Measurements from ENCODE around the gene FRAS1.
"Not testable (repeated sequence)": the region's sequence is repeated elsewhere in the genome, so short reads cannot be mapped to it uniquely, and the experiment has no call there.

FRAS1 gene

GRCh38 chr4:78167510-78167909 is 110.4 kb downstream of the FRAS1 start:
- DNase-seq (ENCODE audit: low spot score), result no peak

GRCh38 chr4:78168029-78168428 is 110.9 kb downstream of the FRAS1 start:
- DNase-seq (ENCODE audit: low spot score), result no peak

DNA sequence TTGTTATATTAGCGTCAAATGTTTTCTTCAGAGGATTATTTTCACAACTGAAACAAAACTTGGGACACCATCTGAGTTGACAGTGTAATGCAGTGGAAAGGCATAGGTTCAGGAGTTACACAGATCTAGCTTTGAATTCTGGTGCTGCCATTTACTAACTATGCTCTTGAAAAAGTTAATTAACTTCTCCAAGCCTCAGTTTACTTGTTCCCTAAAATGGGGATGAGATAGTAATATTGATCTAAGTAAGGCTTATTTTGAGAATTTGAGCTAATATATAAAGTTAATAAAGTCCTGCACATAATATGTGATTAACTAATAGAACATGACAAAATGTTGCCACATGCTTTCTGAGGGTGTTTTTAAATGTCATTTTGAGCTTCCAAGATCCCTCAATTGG is 112.6 kb downstream of the FRAS1 start:
- DNase-seq (ENCODE audit: low spot score), result no peak

DNA sequence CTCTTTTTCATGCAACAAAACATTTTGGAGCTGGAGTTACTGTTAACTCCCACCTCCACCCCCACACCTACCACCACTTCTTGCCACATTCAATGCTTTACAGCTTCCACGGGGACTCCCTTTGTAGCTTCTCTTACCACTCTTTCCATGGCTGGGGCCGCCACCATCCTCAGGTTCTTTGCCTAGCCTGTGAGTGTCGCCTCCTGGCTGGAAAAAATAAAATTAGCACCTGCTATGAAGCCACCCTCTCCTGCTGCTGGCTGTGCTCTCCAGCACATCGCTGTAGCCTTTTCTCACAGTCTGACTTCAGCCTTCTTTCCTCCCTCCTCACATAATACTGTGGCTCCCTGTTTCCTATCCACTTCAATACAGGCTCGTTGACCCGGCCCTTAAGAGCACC is 114.4 kb downstream of the FRAS1 start:
- no peak for DNase-seq (ENCODE audit: low spot score)

- DNase-seq (ENCODE audit: low spot score), result no peak
Observed at GRCh38 chr4:78174891-78175290, 117.8 kb downstream of the FRAS1 start.

GRCh38 chr4:78179196-78179595 is 122.1 kb downstream of the FRAS1 start:
- DNase-seq (ENCODE audit: low spot score), result no peak

- not testable (repeated sequence) for DNase-seq (ENCODE audit: low spot score)
Observed at GRCh38 chr4:78181681-78182234, 124.6 kb downstream of the FRAS1 start.

GRCh38 chr4:78184584-78184983 is 127.5 kb downstream of the FRAS1 start:
- DNase-seq (ENCODE audit: low spot score), result no peak

DNA sequence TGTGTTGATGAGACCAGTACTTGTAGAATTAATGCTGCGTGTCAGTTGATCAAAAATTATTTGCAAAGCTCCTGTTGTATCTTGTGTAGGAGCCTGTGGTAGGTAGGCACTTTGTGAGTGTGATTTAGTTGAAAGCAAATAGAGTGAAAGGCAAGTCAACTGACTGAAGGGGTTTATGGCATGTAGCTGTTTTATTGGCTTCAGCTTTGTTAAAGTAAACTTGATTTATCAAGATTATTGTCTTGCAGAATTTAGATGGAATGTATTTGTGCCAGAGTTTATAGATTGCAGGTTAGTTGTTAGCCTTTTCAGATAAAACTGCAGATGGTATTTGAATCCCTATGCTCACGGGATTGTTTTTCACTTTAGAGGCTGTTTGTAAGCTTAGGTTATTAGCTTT is 128.0 kb downstream of the FRAS1 start:
- no peak for DNase-seq (ENCODE audit: low spot score)

DNA sequence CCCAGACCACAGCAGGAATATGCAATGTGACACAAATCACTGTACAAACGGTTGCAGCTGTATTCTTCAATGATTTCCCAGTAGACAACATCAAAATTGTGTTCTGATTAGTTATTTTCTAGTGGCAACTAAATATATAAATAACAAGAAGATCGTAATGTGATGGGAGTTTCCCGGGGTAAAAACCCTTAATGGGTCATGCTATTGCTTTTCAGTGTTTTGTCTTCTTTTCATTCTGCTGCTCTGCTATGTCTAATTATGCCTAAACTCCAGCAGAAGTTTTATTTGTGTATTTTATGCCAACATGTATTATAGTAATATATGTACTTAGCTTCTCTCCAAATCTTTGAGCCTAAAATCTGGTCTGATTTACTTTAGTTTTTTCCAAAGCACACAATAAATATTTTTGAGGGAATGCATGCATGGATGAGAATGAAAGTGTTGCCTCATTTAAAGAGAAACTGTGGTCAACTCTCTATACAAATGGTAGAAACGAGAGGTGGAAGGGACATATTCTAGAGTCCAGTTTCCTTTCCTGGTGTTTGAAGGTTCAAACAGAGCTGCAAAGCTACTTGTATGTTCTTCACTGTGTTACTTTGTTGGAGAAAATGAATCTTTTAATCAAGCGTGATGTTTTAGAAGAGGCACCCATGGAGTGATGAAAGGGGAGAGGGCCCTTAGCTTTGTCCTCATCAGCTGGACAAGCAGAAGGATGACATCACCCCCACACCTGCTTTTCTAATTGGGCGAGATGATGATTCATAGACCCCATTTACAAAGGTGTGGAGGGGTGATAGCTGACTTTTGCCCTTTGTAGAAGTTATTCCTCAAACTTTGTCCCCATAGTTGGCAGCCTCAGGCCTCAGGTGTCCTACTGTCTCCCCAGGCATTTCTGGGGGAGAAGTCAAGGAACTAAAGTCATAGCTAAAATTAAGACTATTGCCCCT is 129.7 kb downstream of the FRAS1 start:
- no peak for DNase-seq (ENCODE audit: low spot score)

GRCh38 chr4:78190068-78190467 is 132.9 kb downstream of the FRAS1 start:
- no peak for DNase-seq (ENCODE audit: low spot score)

- DNase-seq (ENCODE audit: low spot score), result no peak
Observed at GRCh38 chr4:78190595-78190994, 133.5 kb downstream of the FRAS1 start.

GRCh38 chr4:78197947-78198346 is 140.8 kb downstream of the FRAS1 start:
- no peak for DNase-seq (ENCODE audit: low spot score)

DNA sequence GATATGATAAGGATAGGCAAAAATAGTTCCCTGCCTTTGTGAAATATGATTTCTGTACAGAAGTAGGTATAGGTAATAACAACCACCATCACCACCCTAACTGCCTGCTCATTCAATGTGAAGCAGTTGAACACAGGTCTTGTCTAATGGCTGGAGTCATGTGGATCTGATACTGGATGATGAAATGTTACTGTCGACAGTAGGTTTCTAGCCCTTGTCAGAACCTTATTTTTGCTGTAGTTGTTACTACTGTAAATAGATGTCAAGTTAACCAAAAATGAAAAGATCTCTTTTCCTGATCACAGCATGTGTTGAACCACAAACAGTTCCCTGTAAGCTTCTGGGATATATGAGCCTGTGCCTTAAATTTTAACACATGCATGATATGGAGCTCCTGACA is 142.9 kb downstream of the FRAS1 start:
- DNase-seq (ENCODE audit: low spot score), result no peak

DNA sequence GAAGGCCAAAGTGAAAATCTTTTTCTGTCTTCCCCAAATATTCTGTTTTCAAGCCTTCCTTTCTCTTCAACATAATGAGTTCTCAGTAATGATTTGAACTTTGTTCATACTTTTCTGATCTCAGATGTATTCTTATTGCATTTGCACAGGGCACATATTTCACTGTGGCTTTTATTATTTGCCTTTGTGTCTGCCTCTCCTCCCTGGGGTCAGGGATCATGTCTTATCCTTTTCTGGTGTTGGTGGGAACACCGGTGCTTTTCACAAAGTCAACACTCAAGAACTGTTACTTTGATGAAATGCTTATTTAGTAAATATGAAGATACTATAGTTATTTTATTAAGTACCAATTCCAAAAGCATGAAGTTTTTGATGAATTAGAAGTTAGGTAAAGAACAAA is 143.8 kb downstream of the FRAS1 start:
- no peak for DNase-seq (ENCODE audit: low spot score)

DNA sequence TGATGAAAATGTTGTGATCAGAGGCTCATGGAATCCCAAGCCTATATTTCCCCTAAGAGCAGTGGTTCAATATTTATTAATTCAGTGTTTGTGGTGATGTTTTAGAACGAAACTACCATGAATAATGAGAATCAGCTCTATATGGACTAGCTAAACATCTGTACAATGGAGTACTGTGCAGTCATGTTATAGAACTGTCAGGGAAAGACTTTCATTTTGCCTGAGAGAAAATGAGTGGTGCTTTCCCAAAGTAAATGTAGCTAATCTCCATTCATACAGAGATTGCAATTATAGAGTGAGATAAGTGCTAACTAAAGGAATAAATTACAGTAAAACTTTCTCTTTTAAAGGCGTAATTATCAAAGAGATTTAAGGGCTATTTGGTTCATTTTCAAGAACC is 147.1 kb downstream of the FRAS1 start:
- no peak for DNase-seq (ENCODE audit: low spot score)

- DNase-seq (ENCODE audit: low spot score), result no peak
Observed at GRCh38 chr4:78205591-78205990, 148.5 kb downstream of the FRAS1 start.

GRCh38 chr4:78207541-78207940 is 150.4 kb downstream of the FRAS1 start:
- no peak for DNase-seq (ENCODE audit: low spot score)

DNA sequence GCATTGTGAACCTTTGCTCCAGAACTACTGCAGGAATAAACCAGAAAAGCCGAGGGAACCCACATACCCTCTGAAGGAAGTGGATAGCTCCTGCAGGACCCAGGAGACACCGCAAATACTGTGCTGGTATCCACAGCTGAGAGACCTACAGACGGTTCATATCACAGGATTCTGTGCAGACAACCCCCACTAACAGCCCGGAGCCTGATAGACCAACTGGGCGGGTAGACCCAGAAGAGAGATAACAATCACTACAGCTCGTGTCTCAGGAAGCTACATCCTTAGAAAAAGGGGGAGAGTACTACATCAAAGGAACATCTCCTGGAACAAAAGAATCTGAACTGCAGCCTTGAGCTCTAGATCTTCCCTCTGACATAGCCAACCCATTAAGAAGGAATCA is 150.8 kb downstream of the FRAS1 start:
- no peak for DNase-seq (ENCODE audit: low spot score)

DNA sequence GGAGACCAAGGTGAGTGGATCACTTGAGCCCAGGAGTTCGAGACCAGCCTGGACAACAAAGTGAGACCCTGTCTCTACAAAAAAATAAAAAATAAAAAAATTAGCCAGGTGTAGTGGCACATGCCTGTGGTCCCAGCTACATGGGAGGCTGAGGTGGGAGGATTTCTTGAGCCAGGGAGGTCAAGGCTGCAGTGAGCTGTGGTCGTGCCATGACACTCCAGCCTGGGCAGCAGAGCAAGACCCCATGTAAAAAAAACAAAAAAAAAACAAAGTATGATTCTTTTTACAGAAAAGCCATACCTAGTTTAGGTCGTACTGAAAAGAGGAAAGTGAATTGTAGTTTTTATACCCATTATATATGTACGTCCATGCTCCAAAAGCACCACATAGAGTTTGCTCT is 151.8 kb downstream of the FRAS1 start:
- not testable (repeated sequence) for DNase-seq (ENCODE audit: low spot score)

- DNase-seq (ENCODE audit: low spot score), result no peak
Observed at GRCh38 chr4:78210694-78211410, 153.7 kb downstream of the FRAS1 start.

DNA sequence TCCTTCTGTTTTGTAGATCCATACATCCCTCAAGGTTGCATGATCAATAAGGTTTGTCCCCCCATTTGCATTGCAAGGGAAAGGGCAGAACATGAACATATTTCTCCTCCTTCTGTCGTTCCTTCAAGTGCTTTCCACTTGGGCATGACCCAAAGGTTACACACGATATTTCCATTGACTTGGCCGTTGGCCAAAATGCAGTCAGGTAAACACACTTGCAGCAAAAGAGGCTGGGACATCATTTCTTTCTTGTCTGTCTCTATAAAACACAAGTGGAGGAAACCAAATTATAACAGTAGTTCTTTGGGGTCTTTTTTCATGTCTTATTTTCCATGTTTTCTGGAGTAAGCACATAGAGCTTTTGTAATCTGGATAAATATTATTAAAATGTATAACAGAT is 156.1 kb downstream of the FRAS1 start:
- DNase-seq (ENCODE audit: low spot score), result no peak

- DNase-seq (ENCODE audit: low spot score), result no peak
Observed at GRCh38 chr4:78214078-78214477, 157.0 kb downstream of the FRAS1 start.
